Activated CD4-positive, alpha-beta memory T cell treated with anti-CD3 and anti-CD28 coated beads for 36 hours (primary cell): ENCODE results near the gene PLBD2. TPM values are rescaled to one million over a fixed set of nuclear protein-coding genes. Genes with fewer than 3 reads are reported as not detected.

Source experiments
- CTCF ChIA-PET: fragments of 350-600 bp; sonication (Branson Sonifier 250); formaldehyde crosslinking; loops from one replicate; lab custom pipeline; 2021; ENCODE audit warnings: antibody characterized with exemption, inconsistent platforms; lab: Charles Lee
- POLR2A ChIA-PET: fragments of 350-600 bp; sonication (Branson Sonifier 250); formaldehyde crosslinking; loops from one replicate; lab custom pipeline; 2021; ENCODE audit warnings: antibody characterized with exemption; lab: Charles Lee
- DNase-seq: peaks from one replicate; pipeline ENCODE4 v3.0.0-alpha.2; 2020
- H3K27ac Mint-ChIP-seq: one replicate; pipeline ENCODE4 v1.8.0; 2021; ENCODE audit warnings: mixed read lengths
- H3K27me3 Mint-ChIP-seq: one replicate; pipeline ENCODE4 v1.8.0; 2021; ENCODE audit warnings: mixed read lengths
- H3K36me3 Mint-ChIP-seq: one replicate; pipeline ENCODE4 v1.8.0; 2021; ENCODE audit warnings: mixed read lengths
- H3K4me1 Mint-ChIP-seq: one replicate; pipeline ENCODE4 v1.8.0; 2021; ENCODE audit warnings: low read depth, mixed read lengths
- H3K4me3 Mint-ChIP-seq: one replicate; pipeline ENCODE4 v1.8.0; 2021; ENCODE audit warnings: mild to moderate bottlenecking, mixed read lengths
- H3K9me3 Mint-ChIP-seq: one replicate; pipeline ENCODE4 v1.8.0; 2021; ENCODE audit warnings: mixed read lengths
- intact Hi-C: fragments of 100-400 bp; cut with micrococcal nuclease; formaldehyde crosslinking; loops from one replicate; pipeline ENCODE4 v1.15.1; 2023
- total RNA-seq, 2 experiments: library from RNA; stranded (reverse); gene quantifications; one replicate each; pipeline ENCODE4 v1.2.3, GENCODE V29; 2021

PLBD2 gene
- total RNA-seq, 2 experiments from 2014 or later = 18.3 to 18.8 TPM

GRCh38 chr12:113378291-113378690 is 19.9 kb downstream of the PLBD2 start:
- CTCF ChIA-PET = no interaction called here
- H3K36me3 Mint-ChIP-seq = peaks cover 22% of the 10 kb centered on the region
- H3K4me3 Mint-ChIP-seq = no peak overlapping the region
- intact Hi-C loops = no loop called here
- no peaks in the 10 kb centered on the region for H3K9me3 Mint-ChIP-seq
- H3K27ac Mint-ChIP-seq = no peak overlapping the region
- DNase-seq = no peak
- POLR2A ChIA-PET = no interaction called here
- H3K27me3 Mint-ChIP-seq = no peaks in the 10 kb centered on the region
- H3K4me1 Mint-ChIP-seq = no peaks in the 10 kb centered on the region

- no peaks in the 10 kb centered on the region for H3K27me3 Mint-ChIP-seq
- intact Hi-C loops = no loop called here
- peaks cover 19% of the 10 kb centered on the region for H3K36me3 Mint-ChIP-seq
- no peaks in the 10 kb centered on the region for H3K4me1 Mint-ChIP-seq
- CTCF ChIA-PET = no interaction called here
- POLR2A ChIA-PET = no interaction called here
- DNase-seq = no peak
- H3K9me3 Mint-ChIP-seq = no peaks in the 10 kb centered on the region
- no peak overlapping the region for H3K27ac Mint-ChIP-seq
- H3K4me3 Mint-ChIP-seq = no peak overlapping the region
Observed at GRCh38 chr12:113381220-113381619, 22.8 kb downstream of the PLBD2 start.

GRCh38 chr12:113382206-113382605 is 23.8 kb downstream of the PLBD2 start:
- no peak for DNase-seq
- no peaks in the 10 kb centered on the region for H3K9me3 Mint-ChIP-seq
- no peaks in the 10 kb centered on the region for H3K27me3 Mint-ChIP-seq
- intact Hi-C loops = no loop called here
- H3K4me1 Mint-ChIP-seq = no peaks in the 10 kb centered on the region
- no peak overlapping the region for H3K27ac Mint-ChIP-seq
- H3K36me3 Mint-ChIP-seq = peaks cover 15% of the 10 kb centered on the region
- CTCF ChIA-PET = no interaction called here
- no peak overlapping the region for H3K4me3 Mint-ChIP-seq
- POLR2A ChIA-PET = no interaction called here

- DNase-seq = no peak
- H3K36me3 Mint-ChIP-seq = peaks cover 15% of the 10 kb centered on the region
- no peak overlapping the region for H3K27ac Mint-ChIP-seq
- H3K4me3 Mint-ChIP-seq = no peak overlapping the region
- ChIA-PET POLR2A (no interaction called here), CTCF (no interaction called here)
- H3K9me3 Mint-ChIP-seq = no peaks in the 10 kb centered on the region
- H3K4me1 Mint-ChIP-seq = no peaks in the 10 kb centered on the region
- intact Hi-C loops = no loop called here
- H3K27me3 Mint-ChIP-seq = no peaks in the 10 kb centered on the region
Observed at GRCh38 chr12:113384778-113385177, 26.4 kb downstream of the PLBD2 start.

- Mint-ChIP-seq H3K9me3 (no peaks in the 10 kb centered on the region), H3K36me3 (peaks cover 15% of the 10 kb centered on the region), H3K27me3 (no peaks in the 10 kb centered on the region), H3K4me3 (no peak overlapping the region), H3K4me1 (no peaks in the 10 kb centered on the region), H3K27ac (no peak overlapping the region)
- POLR2A ChIA-PET = no interaction called here
- CTCF ChIA-PET = no interaction called here
- no peak for DNase-seq
- intact Hi-C loops = no loop called here
Observed at GRCh38 chr12:113385282-113385882, 27.0 kb downstream of the PLBD2 start.

- DNase-seq = no peak
- Mint-ChIP-seq H3K27ac (no peak overlapping the region), H3K4me3 (no peak overlapping the region), H3K4me1 (no peaks in the 10 kb centered on the region), H3K9me3 (no peaks in the 10 kb centered on the region), H3K36me3 (peaks cover 12% of the 10 kb centered on the region), H3K27me3 (no peaks in the 10 kb centered on the region)
- intact Hi-C loops = no loop called here
- POLR2A ChIA-PET = no interaction called here
- CTCF ChIA-PET = no interaction called here
Observed at GRCh38 chr12:113386866-113387566, 28.6 kb downstream of the PLBD2 start.

GRCh38 chr12:113387631-113388030 is 29.2 kb downstream of the PLBD2 start:
- Mint-ChIP-seq H3K36me3 (peaks cover 12% of the 10 kb centered on the region), H3K27me3 (no peaks in the 10 kb centered on the region), H3K27ac (no peak overlapping the region), H3K9me3 (no peaks in the 10 kb centered on the region), H3K4me1 (no peaks in the 10 kb centered on the region), H3K4me3 (no peak overlapping the region)
- ChIA-PET POLR2A (no interaction called here), CTCF (interaction anchor here (1.6 kb wide), 1 partner anchor 38 kb away, joined by 4 read pairs; no protein-coding TSS in a partner anchor)
- intact Hi-C loops = no loop called here
- no peak for DNase-seq

- Mint-ChIP-seq H3K27ac (no peak overlapping the region), H3K36me3 (peaks cover 12% of the 10 kb centered on the region), H3K4me3 (no peak overlapping the region), H3K4me1 (no peaks in the 10 kb centered on the region), H3K9me3 (no peaks in the 10 kb centered on the region), H3K27me3 (no peaks in the 10 kb centered on the region)
- POLR2A ChIA-PET = no interaction called here
- intact Hi-C loops = no loop called here
- DNase-seq = no peak
- CTCF ChIA-PET = interaction anchor here (1.6 kb wide), 1 partner anchor 37 kb away, joined by 4 read pairs; no protein-coding TSS in a partner anchor
Observed at GRCh38 chr12:113388351-113388750, 30.0 kb downstream of the PLBD2 start.

GRCh38 chr12:113390064-113391043 is 32.0 kb downstream of the PLBD2 start:
- H3K9me3 Mint-ChIP-seq = no peaks in the 10 kb centered on the region
- no peak overlapping the region for H3K27ac Mint-ChIP-seq
- POLR2A ChIA-PET = no interaction called here
- DNase-seq = no peak
- intact Hi-C loops = no loop called here
- no peak overlapping the region for H3K4me3 Mint-ChIP-seq
- CTCF ChIA-PET = no interaction called here
- no peaks in the 10 kb centered on the region for H3K4me1 Mint-ChIP-seq
- H3K36me3 Mint-ChIP-seq = peaks cover 8% of the 10 kb centered on the region
- no peaks in the 10 kb centered on the region for H3K27me3 Mint-ChIP-seq

- no peak overlapping the region for H3K27ac Mint-ChIP-seq
- peaks cover 4% of the 10 kb centered on the region for H3K36me3 Mint-ChIP-seq
- H3K27me3 Mint-ChIP-seq = no peaks in the 10 kb centered on the region
- H3K4me1 Mint-ChIP-seq = no peaks in the 10 kb centered on the region
- no peaks in the 10 kb centered on the region for H3K9me3 Mint-ChIP-seq
- CTCF ChIA-PET = no interaction called here
- POLR2A ChIA-PET = no interaction called here
- intact Hi-C loops = no loop called here
- H3K4me3 Mint-ChIP-seq = no peak overlapping the region
- DNase-seq = no peak
Observed at GRCh38 chr12:113391145-113391544, 32.8 kb downstream of the PLBD2 start.

- peaks cover 4% of the 10 kb centered on the region for H3K36me3 Mint-ChIP-seq
Observed at GRCh38 chr12:113391650-113392337, 33.4 kb downstream of the PLBD2 start.

GRCh38 chr12:113392520-113392919 is 34.1 kb downstream of the PLBD2 start:
- H3K36me3 Mint-ChIP-seq = peaks cover 4% of the 10 kb centered on the region
- no peaks in the 10 kb centered on the region for H3K9me3 Mint-ChIP-seq
- no peak for DNase-seq
- CTCF ChIA-PET = no interaction called here
- no peaks in the 10 kb centered on the region for H3K4me1 Mint-ChIP-seq
- intact Hi-C loops = no loop called here
- no peak overlapping the region for H3K4me3 Mint-ChIP-seq
- POLR2A ChIA-PET = no interaction called here
- H3K27ac Mint-ChIP-seq = no peak overlapping the region
- H3K27me3 Mint-ChIP-seq = no peaks in the 10 kb centered on the region

More at GRCh38 chr12:113391650-113392337, 33.4 kb downstream of the PLBD2 start:
- intact Hi-C loops = no loop called here
- Mint-ChIP-seq H3K27ac (no peak overlapping the region), H3K4me1 (no peaks in the 10 kb centered on the region), H3K4me3 (no peak overlapping the region), H3K27me3 (no peaks in the 10 kb centered on the region), H3K9me3 (no peaks in the 10 kb centered on the region)
- CTCF ChIA-PET = no interaction called here
- no peak for DNase-seq
- POLR2A ChIA-PET = no interaction called here
